Loucy (cell line): Measurements from ENCODE around the gene TNFRSF13B.

Source experiments
- CTCF ChIP-seq: fragments of 200-600 bp; sonication (generic); conservative IDR thresholded peaks from 2 replicates; pipeline ENCODE4 v1.5.1; 2014; ENCODE audit warnings: mild to moderate bottlenecking, antibody characterized with exemption, low read length
- EZH2phosphoT487 ChIP-seq: fragments of 200-600 bp; IDR thresholded peaks from 2 replicates; pipeline ENCODE4 v1.6.1; 2018; ENCODE audit warnings: antibody characterized with exemption, mild to moderate bottlenecking, moderate library complexity, borderline replicate concordance

GRCh38 chr17:16930571-16931317 is 41.2 kb downstream of the TNFRSF13B start:
- TF ChIP-seq CTCF (no peak), EZH2phosphoT487 (no peak)
